Astrocyte (in vitro differentiated cells and primary cell): Measurements from ENCODE around the gene PTPRT.

Source experiments
- CTCF ChIP-seq: IDR thresholded peaks from 2 replicates; pipeline ENCODE4 v1.5.1; 2011; ENCODE audit warnings: low read depth, mild to moderate bottlenecking, inconsistent platforms, low read length, moderate library complexity; ENCODE audit not compliant: insufficient read depth
- EZH2 ChIP-seq: IDR thresholded peaks from 2 replicates; pipeline ENCODE4 v1.6.1; 2012; ENCODE audit warnings: mild to moderate bottlenecking, low read length, inconsistent platforms; ENCODE audit not compliant: insufficient read depth

GRCh38 chr20:42701948-42702347 is 487.8 kb downstream of the PTPRT start:
- TF ChIP-seq CTCF (no peak), EZH2 (no peak)
